Motor neuron (in vitro differentiated cells): ENCODE data around the gene BICD2. TPM values are rescaled to one million over a fixed set of nuclear protein-coding genes. Genes with fewer than 3 reads are reported as not detected.

ENCODE experiments used
- ATAC-seq, 8 experiments: fragments of 200-7000 bp; cut with Tn5 transposase; replicated peaks in 6 of 8; 2 replicates each; pipeline ENCODE4 v1.8.0; 2021; ENCODE audit warnings: mild to moderate bottlenecking in 8 of 8, moderate library complexity in 8 of 8
- H3K27ac ChIP-seq, 2 donors: fragments of 250-450 bp; sonication (Bioruptor Pico); 2 replicates each; pipeline ENCODE4 v1.9.0; 2021; ENCODE audit warnings: antibody characterized with exemption in 2 of 2, mild to moderate bottlenecking in 2 of 2, moderate library complexity in 1 of 2
- H3K4me1 ChIP-seq, 2 donors: fragments of 250-450 bp; sonication (Bioruptor Pico); replicated peaks in 1 of 2; 2 replicates each; pipeline ENCODE4 v1.6.1; 2021; ENCODE audit warnings: antibody characterized with exemption in 2 of 2, mild to moderate bottlenecking in 2 of 2, moderate library complexity in 1 of 2
- H3K4me3 ChIP-seq, 5 donors: fragments of 250-450 bp; sonication (Bioruptor Pico); 2 replicates each; pipeline ENCODE4 v1.9.0; 2021; ENCODE audit warnings: antibody characterized with exemption in 5 of 5, mild to moderate bottlenecking in 5 of 5, moderate library complexity in 4 of 5
- WGBS, 10 experiments: fragments of 450-650 bp; shearing (Covaris generic); methylation state at CpG; one replicate each; pipeline ENCODE4 v1.0.0; 2022; 5-methylcytosine and 5-hydroxymethylcytosine counted together
- in situ Hi-C, 9 experiments: fragments of 400-800 bp; cut with MboI; loops; one replicate each; pipeline ENCODE4 v1.15.0; 2021; ENCODE audit warnings: low sequenced_read_pairs in 9 of 9, low pct_unique_long_range_greater_than_20kb in 2 of 9; ENCODE audit not compliant: unreplicated experiment in 9 of 9
- total RNA-seq, 8 experiments: library from RNA; unstranded; fragments of 300-600 nt; gene quantifications; 2 replicates each; pipeline versions ENCODE4 v1.2.3 to v1.2.4, GENCODE V29; 2022

BICD2 gene
- total RNA-seq, 8 experiments from 2014 or later: 17.3 to 89.4 (median 23.7) TPM

DNA sequence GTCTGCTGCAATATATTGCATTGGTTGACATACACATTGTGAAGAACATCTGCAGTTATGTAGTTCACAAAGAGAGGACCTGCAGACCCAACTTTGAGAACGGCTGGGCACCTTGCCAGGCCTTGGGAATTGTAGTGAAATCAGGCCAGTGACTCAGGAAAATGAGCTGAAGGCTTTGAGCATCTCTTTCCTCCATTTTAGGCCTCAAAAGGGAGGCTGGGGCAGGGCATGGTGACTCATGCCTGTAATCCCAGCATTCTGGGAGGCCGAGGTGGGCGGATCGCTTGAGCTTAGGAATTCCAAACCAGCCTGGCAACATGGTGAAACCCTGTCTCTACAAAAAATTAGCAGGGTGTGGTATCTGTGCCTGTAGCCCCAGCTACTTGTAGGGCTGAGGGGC is 93.3 kb downstream of the BICD2 start:
- peak in 1 of 8 experiments; percentile 4 for ATAC-seq
- no peak overlapping the region for H3K27ac ChIP-seq
- 0 to 100% (median 63%) methylated on average over 1 to 4 of the region's 4 CpGs; no CpG with 5 or more reads in 2 of the 10 experiments for WGBS, 10 experiments
- peaks cover 13% of the 10 kb centered on the region in 2 donors for H3K4me1 ChIP-seq
- H3K4me3 ChIP-seq: peak overlapping the region in 3 of 5 donors; percentile 81 to 90 (median 86)
- in situ Hi-C loops: no loop called here

- Histone ChIP-seq H3K27ac (peak within 1 kb of the TSS; percentile 83 to 88), H3K4me3 (peak within 1 kb of the TSS; percentile 81 to 99 (median 90)), H3K4me1 (peaks cover 13 to 14% of the 10 kb centered on the region in 2 donors)
- ATAC-seq: peak; percentile 78 to 97 (median 94)
- in situ Hi-C loops: no loop called here
- 0% methylated on average over 1 to 32 of the region's 75 CpGs; no CpG with 5 or more reads in 3 of the 10 experiments for WGBS, 10 experiments
These were observed 94.5 kb downstream of the BICD2 start, which contains the start of gene IPPK for GRCh38 chr9:92669890-92670708. Gene IPPK (minus strand): TSS chr9:92670131. CDS start chr9:92669988, 143 bp downstream.

DNA sequence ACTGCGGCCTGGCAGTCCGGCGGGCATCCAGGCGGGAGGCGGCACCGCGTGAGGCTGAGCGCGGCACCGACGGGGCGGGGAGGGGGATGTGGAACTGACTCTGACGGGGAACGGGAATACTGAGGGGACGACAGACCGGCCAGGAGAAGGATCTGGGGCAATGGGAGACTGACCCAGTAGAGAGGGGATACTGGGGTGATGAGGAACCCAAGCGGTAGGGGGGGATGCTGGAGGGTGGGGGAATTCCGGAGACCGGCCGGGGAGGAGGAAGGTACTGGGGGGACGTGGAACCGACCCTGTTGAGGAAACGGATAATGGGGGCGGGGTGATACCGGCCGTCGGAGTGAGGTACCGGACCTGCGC is 95.1 kb downstream of the BICD2 start:
- peak; percentile 2 to 12 (median 7) for ATAC-seq
- peak overlapping the region; percentile 61 to 75 for H3K27ac ChIP-seq
- peaks cover 13 to 18% of the 10 kb centered on the region in 2 donors for H3K4me1 ChIP-seq
- H3K4me3 ChIP-seq: peak overlapping the region; percentile 81 to 99 (median 90)
- WGBS, 10 experiments: 0% methylated on average over 2 of the region's 29 CpGs; no CpG with 5 or more reads in 9 of the 10 experiments
- in situ Hi-C loops: no loop called here

GRCh38 chr9:92668746-92669526 is 95.7 kb downstream of the BICD2 start:
- in situ Hi-C loops: no loop called here

GRCh38 chr9:92666912-92667532 is 97.6 kb downstream of the BICD2 start:
- Histone ChIP-seq H3K4me3 (no peak overlapping the region), H3K27ac (no peak overlapping the region), H3K4me1 (peaks cover 13 to 18% of the 10 kb centered on the region in 2 donors)
- ATAC-seq: no peak
- in situ Hi-C loops: no loop called here
- WGBS, 10 experiments: 33 to 100% (median 75%) methylated on average over 1 to 8 of the region's 8 CpGs

More at GRCh38 chr9:92668746-92669526, 95.7 kb downstream of the BICD2 start:
- Histone ChIP-seq H3K4me1 (peaks cover 13 to 18% of the 10 kb centered on the region in 2 donors), H3K27ac (peak overlapping the region in 1 of 2 donors; percentile 75), H3K4me3 (peak overlapping the region; percentile 81 to 99 (median 90))
- 5 to 43% (median 36%) methylated on average over 2 to 6 of the region's 14 CpGs; no CpG with 5 or more reads in 2 of the 10 experiments for WGBS, 10 experiments
- ATAC-seq: peak in 2 of 8 experiments; percentile 17 to 20

- WGBS, 10 experiments: 80 to 100% (median 100%) methylated on average over 1 to 4 of the region's 6 CpGs; no CpG with 5 or more reads in 7 of the 10 experiments
- H3K27ac ChIP-seq: no peak overlapping the region
- in situ Hi-C loops: no loop called here
These were observed 98.4 kb downstream of the BICD2 start for GRCh38 chr9:92666236-92666635.

GRCh38 chr9:92665836-92666235 is 98.8 kb downstream of the BICD2 start:
- in situ Hi-C loops: no loop called here
- peaks cover 12 to 15% of the 10 kb centered on the region in 2 donors for H3K4me1 ChIP-seq
- ATAC-seq: no peak
- H3K27ac ChIP-seq: no peak overlapping the region
- WGBS, 10 experiments: 29 to 100% (median 80%) methylated on average over 1 to 3 of the region's 3 CpGs; no CpG with 5 or more reads in 1 of the 10 experiments
- H3K4me3 ChIP-seq: no peak overlapping the region

More at GRCh38 chr9:92666236-92666635, 98.4 kb downstream of the BICD2 start:
- no peak overlapping the region for H3K4me3 ChIP-seq
- H3K4me1 ChIP-seq: peaks cover 16 to 17% of the 10 kb centered on the region in 2 donors
- no peak for ATAC-seq

GRCh38 chr9:92664394-92665152 is 100.1 kb downstream of the BICD2 start:
- Histone ChIP-seq H3K27ac (no peak overlapping the region), H3K4me1 (peaks cover 12 to 18% of the 10 kb centered on the region in 2 donors), H3K4me3 (no peak overlapping the region)
- in situ Hi-C loops: no loop called here
- WGBS, 10 experiments: 41 to 100% (median 73%) methylated on average over 1 to 4 of the region's 13 CpGs; no CpG with 5 or more reads in 2 of the 10 experiments
- peak in 6 of 8 experiments; percentile 2 to 67 (median 53) for ATAC-seq

GRCh38 chr9:92663951-92664350 is 100.7 kb downstream of the BICD2 start:
- in situ Hi-C loops: no loop called here
- Histone ChIP-seq H3K4me1 (peaks cover 10 to 23% of the 10 kb centered on the region in 2 donors), H3K4me3 (no peak overlapping the region), H3K27ac (no peak overlapping the region)
- ATAC-seq: peak in 1 of 8 experiments; percentile 2
- 93 to 100% (median 100%) methylated on average over 1 to 5 of the region's 10 CpGs; no CpG with 5 or more reads in 4 of the 10 experiments for WGBS, 10 experiments

DNA sequence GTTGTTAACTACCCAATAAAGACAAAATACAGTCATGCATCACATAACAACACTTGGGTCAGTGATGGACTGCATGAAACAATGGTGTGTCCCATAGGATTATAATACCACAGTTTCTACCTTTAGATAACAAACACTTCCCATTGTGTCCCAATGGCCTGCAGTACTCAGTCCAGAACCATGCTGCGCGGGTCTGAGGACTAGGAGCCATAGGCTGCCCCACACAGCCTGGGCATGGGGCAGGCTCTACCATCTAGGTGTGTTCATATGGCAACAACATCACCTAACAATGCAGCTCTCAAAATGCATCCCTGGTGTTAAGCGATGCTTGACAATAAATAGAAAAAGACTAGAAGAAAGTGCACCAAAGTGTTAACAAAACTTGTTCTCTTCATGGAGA is 101.5 kb downstream of the BICD2 start:
- Histone ChIP-seq H3K4me3 (no peak overlapping the region), H3K4me1 (peaks cover 5 to 19% of the 10 kb centered on the region in 2 donors), H3K27ac (no peak overlapping the region)
- no peak for ATAC-seq
- in situ Hi-C loops: no loop called here
- 87 to 100% (median 100%) methylated on average over 1 to 3 of the region's 3 CpGs; no CpG with 5 or more reads in 3 of the 10 experiments for WGBS, 10 experiments

DNA sequence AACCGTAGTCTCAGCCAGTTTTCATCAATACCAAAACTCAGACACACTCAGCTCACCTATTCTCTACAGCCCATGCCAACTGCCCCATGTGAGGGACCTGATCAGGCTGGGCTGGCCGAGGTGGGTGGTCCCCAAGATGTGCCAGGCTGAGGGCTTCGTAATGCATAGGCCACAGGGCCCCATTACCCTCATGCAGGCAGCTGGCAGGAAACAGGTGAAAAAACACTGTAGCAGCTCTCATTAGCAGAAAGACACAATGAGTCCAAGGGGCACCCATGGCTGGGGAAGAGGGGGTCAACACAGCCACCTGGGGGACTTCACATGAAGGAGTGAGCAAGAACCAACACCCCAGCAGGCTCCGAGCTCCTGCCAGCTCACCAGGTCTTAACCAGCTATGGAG is 102.9 kb downstream of the BICD2 start:
- 80 to 100% (median 95%) methylated on average over 1 to 3 of the region's 4 CpGs; no CpG with 5 or more reads in 6 of the 10 experiments for WGBS, 10 experiments
- in situ Hi-C loops: no loop called here

More for the DNA sequence above, 102.9 kb downstream of the BICD2 start:
- H3K4me1 ChIP-seq: peaks cover 5 to 19% of the 10 kb centered on the region in 2 donors
- H3K27ac ChIP-seq: no peak overlapping the region
- H3K4me3 ChIP-seq: no peak overlapping the region
- ATAC-seq: no peak
